ENCODE results near the gene KIF23. TPM values are rescaled to one million over a fixed set of nuclear protein-coding genes. Genes with fewer than 3 reads are reported as not detected.

KIF23 gene
- total RNA-seq, 1 experiment from 2014 or later = 60.9 TPM

GRCh38 chr15:69484837-69485236 lies 70.7 kb downstream of the KIF23 start:
- DNase-seq (ENCODE audit: extremely low read depth, low read depth) = no peak

GRCh38 chr15:69486481-69487110 lies 72.4 kb downstream of the KIF23 start:
- DNase-seq (ENCODE audit: extremely low read depth, low read depth) = no peak

- no peak for DNase-seq (ENCODE audit: extremely low read depth, low read depth)
Observed at GRCh38 chr15:69489073-69489571, 75.0 kb downstream of the KIF23 start.

- DNase-seq (ENCODE audit: extremely low read depth, low read depth) = no peak
Observed at GRCh38 chr15:69490356-69491037, 76.3 kb downstream of the KIF23 start.

- no peak for DNase-seq (ENCODE audit: extremely low read depth, low read depth)
Observed at GRCh38 chr15:69491038-69491505, 76.9 kb downstream of the KIF23 start.

GRCh38 chr15:69493406-69493805 lies 79.3 kb downstream of the KIF23 start:
- no peak for DNase-seq (ENCODE audit: extremely low read depth, low read depth)

- no peak for DNase-seq (ENCODE audit: extremely low read depth, low read depth)
Observed at GRCh38 chr15:69496001-69496400, 81.9 kb downstream of the KIF23 start.

GRCh38 chr15:69497076-69497475 lies 82.9 kb downstream of the KIF23 start:
- DNase-seq (ENCODE audit: extremely low read depth, low read depth) = no peak

GRCh38 chr15:69497667-69498066 lies 83.5 kb downstream of the KIF23 start:
- no peak for DNase-seq (ENCODE audit: extremely low read depth, low read depth)

Small RNAs within 50 kb of the gene (small RNA-seq; reads per million reads assigned to genes)
- 0 to 0.12 reads per million in 2 experiments for gene RF00012

Other genes with a start within 250 kb of the KIF23 start
- gene PAQR5, start 115.4 kb upstream of the KIF23 start, total RNA-seq (2014; rRNA removed; shearing (Covaris generic)) = 6.3 and 8.8 TPM in 2 replicates
- 496 and 511 TPM in 2 replicates for gene RPLP1, start 38.5 kb downstream of the KIF23 start, total RNA-seq (2014; rRNA removed; shearing (Covaris generic))